ENCODE results near the gene LRIT2. TPM values are rescaled to one million over a fixed set of nuclear protein-coding genes. Genes with fewer than 3 reads are reported as not detected.

Gene LRIT2
- total RNA-seq, 1 experiment from 2014 or later, result not detected

GRCh38 chr10:84185526-84186175 lies 39.7 kb downstream of the LRIT2 start:
- Histone ChIP-seq H4K5ac (ENCODE audit: insufficient read length, low read depth, low read length) (no peak overlapping the region), H3K18ac (ENCODE audit: insufficient read length, low read depth, low read length) (no peak overlapping the region)

More at GRCh38 chr10:84185526-84186175, 39.7 kb downstream of the LRIT2 start:
- peaks cover 4% of the 10 kb centered on the region for H3K27me3 Mint-ChIP-seq (ENCODE audit: low read depth)
- H3K36me3 Mint-ChIP-seq (ENCODE audit: insufficient read depth in 1 of 3, low read depth in 3 of 3), result peaks cover 0 to 4% (median 2%) of the 10 kb centered on the region in 3 experiments; a peak in 3 of 7 replicates
- Histone ChIP-seq H4K8ac (replicated peaks; ENCODE audit: insufficient read length, low read depth, low read length) (no peak overlapping the region), H3K4ac (ENCODE audit: low read depth, low read length) (no peak overlapping the region), H2AFZ (ENCODE audit: low read length) (no peak overlapping the region), H3K9me3 (ENCODE audit: control insufficient read depth, low read depth, low read length) (no peaks in the 10 kb centered on the region), H3K27ac (ENCODE audit: insufficient read length, low read depth, low read length) (no peak overlapping the region), H3K79me1 (ENCODE audit: insufficient read depth, low read depth, low read length, poor library complexity, severe bottlenecking) (no peaks in the 10 kb centered on the region), H3K14ac (ENCODE audit: insufficient read depth, low read length) (no peak overlapping the region), H3K56ac (ENCODE audit: insufficient read length, low read depth, low read length) (no peak overlapping the region), H2BK12ac (ENCODE audit: insufficient read length, low read depth, low read length) (no peak overlapping the region), H3K9ac (ENCODE audit: extremely low read depth, insufficient read length, low read length) (no peak overlapping the region), H2BK5ac (ENCODE audit: insufficient read length, low read length) (no peak overlapping the region), H3K27me3 (ENCODE audit: insufficient read depth, low read length) (no peaks in the 10 kb centered on the region), H2BK120ac (ENCODE audit: low read depth, low read length, poor library complexity, severe bottlenecking) (no peak overlapping the region), H3T11ph (ENCODE audit: low read length) (no peak overlapping the region), H4K91ac (ENCODE audit: insufficient read length, low read depth, low read length) (no peak overlapping the region), H3K23ac (ENCODE audit: insufficient read length, low read depth, low read length) (no peak overlapping the region), H3K4me1 (ENCODE audit: insufficient read depth, low read length) (no peaks in the 10 kb centered on the region), H2AK5ac (ENCODE audit: insufficient read length, low read length) (no peak overlapping the region), H4K20me1 (ENCODE audit: control insufficient read depth, insufficient read depth, insufficient read length) (no peaks in the 10 kb centered on the region), H3K79me2 (ENCODE audit: insufficient read depth, low read length) (no peaks in the 10 kb centered on the region), H3K23me2 (ENCODE audit: insufficient read length, low read depth, low read length, poor library complexity, severe bottlenecking) (no peaks in the 10 kb centered on the region), H2BK20ac (ENCODE audit: low read depth, low read length, poor library complexity, severe bottlenecking) (no peak overlapping the region), H3K4me2 (ENCODE audit: insufficient read depth, insufficient read length, low read length) (no peak overlapping the region), H2BK15ac (ENCODE audit: low read depth, low read length) (no peak overlapping the region)
- no peak for TF ChIP-seq CTCF (conservative IDR thresholded peaks at IDR 0.05)
- WGBS (ENCODE audit: extremely low coverage, insufficient read length, low lambda C conversion rate), result no CpG with 5 or more reads among the region's 11 CpGs
- no peak overlapping the region for H3K4me3 Mint-ChIP-seq
- H3K27ac Mint-ChIP-seq, result no peak overlapping the region
- no peaks in the 10 kb centered on the region for H3K4me1 Mint-ChIP-seq
- peaks cover 3 to 5% of the 10 kb centered on the region in 2 experiments; a peak in 4 of 5 replicates for H3K9me3 Mint-ChIP-seq
- DNase-seq, result no peak

Measured in H9 (cell line).